Caki2 (cell line): ENCODE results near the gene AIRE. TPM values are rescaled to one million over a fixed set of nuclear protein-coding genes. Genes with fewer than 3 reads are reported as not detected.
"Not testable (repeated sequence)": the region's sequence is repeated elsewhere in the genome, so short reads cannot be mapped to it uniquely, and the experiment has no call there.

ENCODE experiments used
- DNase-seq: peaks from one replicate; pipeline ENCODE4 v3.0.0-alpha.2; 2015; ENCODE audit warnings: low read depth
- in situ Hi-C: cut with HindIII; loops from 2 replicates; pipeline ENCODE4 v1.10.0; 2016; ENCODE audit warnings: low sequenced_read_pairs, low pct_unique_long_range_greater_than_20kb, mixed read lengths
- total RNA-seq: library from RNA; depleted of rRNA; stranded (reverse); fragments of >200 nt; shearing (Covaris generic); gene quantifications from 2 replicates; pipeline ENCODE4 v1.2.3, GENCODE V29; 2014; ENCODE audit warnings: low replicate concordance; rRNA removed

Gene AIRE
- total RNA-seq, 1 experiment from 2014 or later = not detected

DNA sequence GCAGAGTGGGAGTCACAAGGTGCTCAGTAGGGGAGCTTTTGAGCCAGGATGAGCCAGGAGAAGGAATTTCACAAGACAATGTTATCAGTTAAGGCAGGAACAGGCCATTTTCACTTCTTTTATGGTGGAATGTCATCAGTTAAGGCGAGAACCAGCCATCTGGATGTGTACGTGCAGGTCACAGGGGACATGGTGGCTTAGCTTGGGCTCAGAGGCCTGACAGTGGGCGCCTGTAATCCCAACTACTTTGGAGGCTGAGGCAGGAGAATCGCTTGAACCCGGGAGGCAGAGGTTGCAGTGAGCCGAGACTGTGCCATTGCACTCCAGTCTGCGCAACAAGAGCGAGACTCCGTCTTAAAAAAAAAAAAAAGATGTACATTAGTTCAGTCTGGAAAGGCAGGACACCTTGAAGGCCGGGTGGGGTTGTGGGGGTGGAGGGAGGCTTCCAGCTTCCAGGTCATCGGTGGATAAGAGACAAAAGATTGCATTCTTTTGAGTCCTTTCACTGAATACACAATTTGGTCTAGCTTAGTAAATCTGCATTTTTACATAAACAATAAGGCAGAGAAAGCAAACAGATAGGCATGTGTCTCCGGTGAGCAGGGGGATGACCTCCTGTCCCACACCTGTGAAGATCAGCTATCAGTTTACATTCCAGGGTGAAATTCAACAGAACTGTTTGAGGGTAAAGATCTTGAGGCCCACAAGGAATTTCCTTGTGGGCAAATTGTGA is 56.2 kb downstream of the AIRE start:
- DNase-seq, in situ Hi-C loops: not testable (repeated sequence)

GRCh38 chr21:44342981-44343380 is 57.3 kb downstream of the AIRE start:
- in situ Hi-C loops, DNase-seq: not testable (repeated sequence)

GRCh38 chr21:44344541-44345183 is 59.0 kb downstream of the AIRE start:
- DNase-seq = no peak
- in situ Hi-C loops = no loop called here

DNA sequence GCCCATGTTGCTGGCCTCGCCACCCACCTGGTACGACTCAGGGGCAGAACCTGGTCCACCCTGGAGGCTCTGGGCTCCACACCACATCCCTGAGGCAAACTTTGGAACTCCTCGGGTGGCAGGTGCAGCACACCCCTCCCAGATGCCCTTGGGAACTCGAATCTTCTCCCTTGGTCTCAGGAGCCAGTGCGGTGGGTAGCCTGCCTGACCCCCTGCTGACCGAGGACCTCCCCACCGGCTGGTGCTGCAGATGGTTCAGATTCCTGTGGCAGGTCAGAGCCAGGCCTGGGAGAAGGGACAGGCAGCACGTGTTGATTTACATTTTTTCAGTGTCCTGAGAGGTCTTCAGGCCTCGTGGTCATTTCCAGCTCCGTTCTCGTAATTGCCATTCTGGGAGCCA is 59.8 kb downstream of the AIRE start:
- in situ Hi-C loops = no loop called here

DNA sequence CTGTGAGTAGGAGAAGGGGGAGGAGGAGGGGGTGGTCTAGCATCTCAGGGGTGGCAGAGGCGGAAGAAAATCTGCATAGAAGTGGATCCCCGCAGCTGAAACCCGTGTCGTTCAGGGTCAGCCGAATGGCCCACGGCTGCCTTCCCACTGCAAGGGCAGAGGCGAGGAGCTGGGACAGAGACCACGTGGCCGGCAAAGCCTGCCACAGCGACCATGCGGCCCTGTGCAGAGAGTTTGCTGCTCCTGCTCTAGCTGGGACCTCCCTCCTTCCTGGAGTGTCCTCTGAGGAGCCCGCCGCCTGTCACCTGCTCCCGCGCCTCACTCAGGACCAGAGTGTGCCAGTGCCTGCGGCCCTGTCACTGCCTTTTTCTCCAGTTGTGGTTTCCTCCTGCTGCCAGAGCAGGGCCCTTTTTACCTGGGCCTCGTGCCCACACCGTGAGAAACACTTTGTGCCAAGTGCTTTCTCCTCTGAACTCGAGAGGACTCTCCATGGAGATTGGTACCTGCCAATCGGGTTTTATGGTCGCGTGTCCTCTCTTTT is 62.3 kb downstream of the AIRE start:
- in situ Hi-C loops = no loop called here
- no peak for DNase-seq

More for the DNA sequence above, 59.8 kb downstream of the AIRE start:
- DNase-seq = no peak

Other genes starting within 250 kb of the AIRE start
- 19.4 and 19.7 TPM in 2 replicates for gene PWP2, start 178.5 kb upstream of the AIRE start, total RNA-seq
- gene GATD3, start 152.2 kb upstream of the AIRE start, total RNA-seq = 45.5 and 60.5 TPM in 2 replicates
- gene ICOSLG, start 44.9 kb upstream of the AIRE start, total RNA-seq = 4.5 and 5.0 TPM in 2 replicates
- gene DNMT3L, start 24.0 kb upstream of the AIRE start, total RNA-seq = not detected in 2 replicates
- gene PFKL, start 14.2 kb downstream of the AIRE start, total RNA-seq = 340 and 360 TPM in 2 replicates
- gene CFAP410, start 53.5 kb downstream of the AIRE start, total RNA-seq = 14.5 and 25.6 TPM in 2 replicates
- not detected in 2 replicates for gene TRPM2, start 67.7 kb downstream of the AIRE start, total RNA-seq
- not detected in 2 replicates for gene LRRC3, start 169.6 kb downstream of the AIRE start, total RNA-seq